ENCODE measurements around the gene SLC47A1.

GRCh38 chr17:19549746-19550623 lies 16.3 kb downstream of the SLC47A1 start:
- TF ChIP-seq CTCF (conservative IDR thresholded peaks at IDR 0.05; ENCODE audit: low read length) = no peak
- TF ChIP-seq EZH2phosphoT487 (IDR thresholded peaks at IDR 0.05; ENCODE audit: borderline replicate concordance) = no peak

All from Loucy (cell line).